Calu3 (cell line): ENCODE measurements around the gene TBC1D2. TPM values are rescaled to one million over a fixed set of nuclear protein-coding genes. Genes with fewer than 3 reads are reported as not detected.

Experiments
- BruUV-seq: library from RNA; stranded (reverse); fragments of 400-500 nt; replicated peaks from 2 replicates; lab custom pipeline; 2021; lab: Mats Ljungman, UMichigan
- CTCF ChIA-PET: fragments of 300-600 bp; sonication (Branson Sonifier 250); formaldehyde crosslinking; loops from one replicate; lab custom pipeline; 2022; ENCODE audit warnings: antibody characterized with exemption; lab: Charles Lee
- DNase-seq: peaks from one replicate; pipeline ENCODE4 v3.0.0; 2022
- H3K27ac Mint-ChIP-seq: one replicate; pipeline ENCODE4 v1.8.0; 2022; ENCODE audit warnings: mixed read lengths; ENCODE audit not compliant: unreplicated experiment
- H3K27me3 Mint-ChIP-seq: one replicate; pipeline ENCODE4 v1.8.0; 2022; ENCODE audit warnings: mixed read lengths; ENCODE audit not compliant: unreplicated experiment
- H3K36me3 Mint-ChIP-seq: one replicate; pipeline ENCODE4 v1.8.0; 2022; ENCODE audit warnings: mild to moderate bottlenecking, moderate library complexity, mixed read lengths; ENCODE audit not compliant: insufficient read depth, unreplicated experiment
- H3K4me1 Mint-ChIP-seq: one replicate; pipeline ENCODE4 v1.8.0; 2022; ENCODE audit warnings: mild to moderate bottlenecking, low read depth, mixed read lengths; ENCODE audit not compliant: unreplicated experiment
- H3K4me3 Mint-ChIP-seq: one replicate; pipeline ENCODE4 v1.8.0; 2022; ENCODE audit warnings: mild to moderate bottlenecking, low read depth, moderate library complexity, mixed read lengths; ENCODE audit not compliant: unreplicated experiment
- H3K9me3 Mint-ChIP-seq: one replicate; pipeline ENCODE4 v1.8.0; 2022; ENCODE audit warnings: low read depth, mixed read lengths; ENCODE audit not compliant: unreplicated experiment
- CTCF ChIP-seq: fragments of 200-600 bp; IDR thresholded peaks from one replicate; pipeline ENCODE4 v1.8.0; 2022; ENCODE audit warnings: antibody characterized with exemption; ENCODE audit not compliant: unreplicated experiment
- intact Hi-C: fragments of 100-400 bp; cut with micrococcal nuclease; formaldehyde crosslinking; loops from one replicate; pipeline ENCODE4 v1.10.0; 2022; ENCODE audit not compliant: unreplicated experiment
- total RNA-seq: library from RNA; stranded (reverse); gene quantifications from 2 replicates; pipeline ENCODE4 v1.2.3, GENCODE V29; 2022

Gene TBC1D2
- total RNA-seq, 1 experiment from 2014 or later: 8.3 TPM

DNA sequence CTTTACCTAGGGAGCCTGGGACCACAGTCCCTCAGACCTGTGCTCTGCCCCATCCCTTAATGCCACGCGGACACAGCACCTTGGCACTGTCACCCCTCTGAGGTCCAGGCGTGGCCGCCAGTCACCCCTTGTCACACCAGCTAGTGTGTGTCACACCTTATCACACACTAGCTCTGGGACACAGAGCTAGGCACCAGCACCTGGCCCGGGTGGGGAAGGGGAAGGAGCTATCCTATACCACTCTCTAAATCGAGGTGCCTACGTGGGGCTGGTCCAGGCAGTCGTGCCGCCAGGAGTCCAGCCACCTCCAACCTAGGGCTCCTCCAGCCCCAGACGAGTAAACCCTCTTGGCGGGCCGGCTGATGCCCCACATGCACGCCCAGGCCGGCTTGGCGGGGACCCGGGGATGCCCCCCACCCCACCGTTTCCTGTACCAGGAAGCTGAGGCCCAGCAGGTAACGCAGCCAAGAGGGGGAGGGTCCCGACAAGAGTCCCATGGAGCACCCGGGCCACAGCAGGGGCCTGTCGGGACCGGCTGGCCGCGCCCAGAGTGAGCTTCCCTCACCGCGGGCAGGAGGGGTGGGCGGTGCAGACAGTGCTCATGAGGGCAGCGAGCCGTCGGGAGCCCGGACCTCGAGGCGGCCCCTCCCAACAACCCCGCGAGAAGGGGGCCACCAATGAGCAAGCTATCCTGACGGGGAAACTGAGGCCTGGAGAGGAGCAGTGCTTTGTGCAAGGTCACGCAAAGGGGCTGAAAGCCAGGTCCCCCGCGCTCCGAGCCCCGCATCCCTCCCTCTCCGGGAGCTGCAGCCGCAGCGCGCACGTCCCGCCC, 63.6 kb downstream of the TBC1D2 start:
- no peak for TF ChIP-seq CTCF
- H3K36me3 Mint-ChIP-seq: peaks cover 29% of the 10 kb centered on the region
- peak; percentile 35 for DNase-seq
- H3K27ac Mint-ChIP-seq: peak overlapping the region; percentile 54
- peak overlapping the region; percentile 80 for H3K4me3 Mint-ChIP-seq
- no peaks in the 10 kb centered on the region for H3K4me1 Mint-ChIP-seq
- no TSS peak for BruUV-seq
- H3K9me3 Mint-ChIP-seq: no peaks in the 10 kb centered on the region
- H3K27me3 Mint-ChIP-seq: no peaks in the 10 kb centered on the region
- CTCF ChIA-PET: interaction anchor here (1.5 kb wide), 1 partner anchor 73 kb away, joined by 6 read pairs; the partner anchor contains the start of gene TRIM14
- intact Hi-C loops: loop anchor here (2.0 to 5.0 kb wide), 3 partner anchors 45 to 73 kb away; partner anchors contain the start of genes TBC1D2 and TRIM14

- Mint-ChIP-seq H3K27ac (peak overlapping the region; percentile 54), H3K4me3 (peak overlapping the region; percentile 80), H3K4me1 (no peaks in the 10 kb centered on the region), H3K27me3 (no peaks in the 10 kb centered on the region), H3K9me3 (no peaks in the 10 kb centered on the region), H3K36me3 (peaks cover 29% of the 10 kb centered on the region)
- BruUV-seq: no TSS peak
- DNase-seq: no peak
- no peak for TF ChIP-seq CTCF
- intact Hi-C loops: loop anchor here (2.0 to 5.0 kb wide), 2 partner anchors 66 to 72 kb away; partner anchors contain the start of genes TBC1D2 and TRIM14
- CTCF ChIA-PET: interaction anchor here (0.5 to 1.5 kb wide), 3 partner anchors 13 to 72 kb away, joined by 3 to 6 read pairs (median 3); partner anchors contain the start of gene TRIM14
Measured at GRCh38 chr9:98191181-98191608, 64.3 kb downstream of the TBC1D2 start.

DNA sequence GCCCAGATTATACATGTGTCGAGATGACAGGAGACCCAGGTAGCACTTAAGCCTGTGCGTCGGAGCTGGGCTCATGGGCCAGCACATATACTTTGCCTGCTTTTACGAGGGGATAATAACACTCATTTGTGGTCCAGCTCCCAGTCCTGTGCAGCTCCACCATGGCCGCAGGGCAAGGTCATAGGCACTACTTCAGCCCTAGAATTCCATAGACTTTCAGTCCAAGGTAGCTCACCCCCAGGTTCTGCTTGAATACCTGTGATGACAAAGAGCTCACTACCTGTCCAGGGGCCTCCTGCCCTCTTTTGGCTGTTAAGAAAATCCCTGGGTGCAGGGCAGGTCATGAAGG, 64.7 kb downstream of the TBC1D2 start:
- CTCF ChIA-PET: interaction anchor here (0.5 to 0.6 kb wide), 2 partner anchors 13 to 50 kb away, joined by 3 read pairs; no protein-coding TSS in a partner anchor
- H3K27me3 Mint-ChIP-seq: no peaks in the 10 kb centered on the region
- DNase-seq: no peak
- H3K9me3 Mint-ChIP-seq: no peaks in the 10 kb centered on the region
- no TSS peak for BruUV-seq
- H3K4me1 Mint-ChIP-seq: peaks cover 3% of the 10 kb centered on the region
- peak overlapping the region; percentile 80 for H3K4me3 Mint-ChIP-seq
- no peak for TF ChIP-seq CTCF
- intact Hi-C loops: loop anchor here (2.0 to 5.0 kb wide), 2 partner anchors 67 to 72 kb away; partner anchors contain the start of genes TBC1D2 and TRIM14
- peaks cover 29% of the 10 kb centered on the region for H3K36me3 Mint-ChIP-seq
- H3K27ac Mint-ChIP-seq: peak overlapping the region; percentile 54

GRCh38 chr9:98189412-98189811, 66.0 kb downstream of the TBC1D2 start:
- no peak for DNase-seq
- Mint-ChIP-seq H3K27ac (no peak overlapping the region), H3K9me3 (no peaks in the 10 kb centered on the region), H3K4me1 (peaks cover 10% of the 10 kb centered on the region), H3K27me3 (no peaks in the 10 kb centered on the region), H3K36me3 (peaks cover 36% of the 10 kb centered on the region), H3K4me3 (no peak overlapping the region)
- CTCF ChIA-PET: interaction anchor here (1.2 kb wide), 1 partner anchor 70 kb away, joined by 3 read pairs; the partner anchor contains the start of gene TRIM14
- intact Hi-C loops: no loop called here
- no TSS peak for BruUV-seq
- no peak for TF ChIP-seq CTCF
